K562 (cell line): ENCODE data around the gene RBMS1.

Experiments used
- HDAC1 ChIP-seq, 2 experiments: fragments of 450-650 bp; IDR thresholded peaks; 2 replicates each; pipeline ENCODE4 v1.6.1; 2016 to 2017; ENCODE audit warnings: inconsistent platforms in 1 of 2, mild to moderate bottlenecking in 1 of 2, moderate library complexity in 1 of 2
- HDGF ChIP-seq: fragments of 450-650 bp; IDR thresholded peaks from 2 replicates; pipeline ENCODE4 v1.6.1; 2016
- L3MBTL2 ChIP-seq: fragments of 450-650 bp; IDR thresholded peaks from 2 replicates; pipeline ENCODE4 v1.6.1; 2016; ENCODE audit warnings: mild to moderate bottlenecking, moderate library complexity
- PHF8 ChIP-seq: fragments of 200-600 bp; sonication (generic); IDR thresholded peaks from 2 replicates; pipeline ENCODE4 v1.6.1; 2012; ENCODE audit warnings: mixed run types, mild to moderate bottlenecking, inconsistent platforms, low read length, moderate library complexity, borderline replicate concordance
- REST ChIP-seq, 2 experiments: fragments of 450-650 bp; formaldehyde crosslinking in 1 of 2; IDR thresholded peaks; 2 replicates each; pipeline versions ENCODE4 v1.4.0 to v1.6.1; 2014 to 2020; ENCODE audit warnings: mild to moderate bottlenecking in 2 of 2, borderline replicate concordance in 1 of 2, low read depth in 1 of 2

GRCh38 chr2:160376576-160376975 lies 117.0 kb downstream of the RBMS1 start:
- no peak for TF ChIP-seq PHF8
- TF ChIP-seq HDGF = no peak
- TF ChIP-seq REST (IDR thresholded peaks at IDR 0.05; ENCODE audit: borderline replicate concordance) = no peak
- no peak for TF ChIP-seq REST (CRISPR knock-in tag; IDR thresholded peaks at IDR 0.05; ENCODE audit: low read depth)
- TF ChIP-seq L3MBTL2 = no peak
- no peak for TF ChIP-seq HDAC1 (IDR thresholded peaks at IDR 0.05)
